Right atrium auricular region (tissue), 2 donors: ENCODE data around the gene CYB5R2. TPM values are rescaled to one million over a fixed set of nuclear protein-coding genes. Genes with fewer than 3 reads are reported as not detected.
"Not testable (repeated sequence)": the region's sequence is repeated elsewhere in the genome, so short reads cannot be mapped to it uniquely, and the experiment has no call there.

ENCODE experiments used
- DNase-seq: peaks from one replicate; pipeline ENCODE4 v3.0.0-alpha.2; 2019; ENCODE audit warnings: low spot score
- H3K27ac ChIP-seq, 2 donors: fragments of 200-600 bp; sonication (generic); 1 replicate in 1 of 2; 2 replicates in 1 of 2; pipeline ENCODE4 v1.5.1; 2016 to 2019
- H3K27me3 ChIP-seq, 2 donors: fragments of 200-600 bp; sonication (generic); one replicate each; pipeline versions ENCODE4 v1.5.1 to v1.6.0; 2017 to 2019
- H3K36me3 ChIP-seq: fragments of 200-600 bp; sonication (generic); one replicate; pipeline ENCODE4 v1.5.1; 2016
- H3K4me1 ChIP-seq, 2 donors: fragments of 200-600 bp; sonication (generic); one replicate each; pipeline versions ENCODE4 v1.5.1 to v1.6.0; 2017 to 2019
- H3K4me3 ChIP-seq, 2 donors: fragments of 200-600 bp; sonication (generic); 1 replicate in 1 of 2; 2 replicates in 1 of 2; pipeline ENCODE4 v1.5.1; 2017 to 2019; ENCODE audit warnings: mild to moderate bottlenecking in 1 of 2, moderate library complexity in 1 of 2
- H3K9me3 ChIP-seq, 2 donors: fragments of 200-600 bp; sonication (generic); one replicate each; pipeline ENCODE4 v1.5.1; 2019
- CTCF ChIP-seq, 2 donors: fragments of 200-600 bp; sonication (generic); IDR thresholded peaks; one replicate each; pipeline ENCODE4 v1.5.1; 2019; ENCODE audit warnings: antibody characterized with exemption in 2 of 2
- total RNA-seq, 2 donors: library from RNA; depleted of rRNA; stranded (reverse); fragments of >200 nt; gene quantifications; one replicate each; pipeline ENCODE4 v1.1.0, GENCODE V29; 2016

CYB5R2 gene
- total RNA-seq, 2 donors from 2014 or later = 1.5 to 4.0 TPM

DNA sequence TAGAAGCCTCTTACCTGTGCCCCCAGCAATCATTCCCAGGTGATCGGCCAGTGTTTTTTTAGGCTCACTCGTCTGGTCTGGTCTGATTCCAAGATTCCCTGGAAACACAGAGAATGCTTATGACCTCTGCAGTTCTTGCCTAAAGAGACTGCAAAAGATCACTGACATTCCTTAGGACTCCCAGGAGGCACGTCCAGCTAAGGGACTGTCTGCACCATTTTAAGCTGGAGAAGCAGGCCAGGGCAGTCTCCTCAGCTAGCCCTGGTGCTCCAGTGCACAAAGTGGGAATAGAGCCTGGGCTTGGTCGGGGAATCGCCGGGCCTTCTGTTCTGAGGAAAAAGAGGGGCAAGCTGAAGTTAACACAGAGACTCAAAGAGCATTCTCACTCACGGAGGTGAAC lies 4.8 kb downstream of the CYB5R2 start:
- no peak for DNase-seq
- Histone ChIP-seq H3K27ac (no peak overlapping the region), H3K4me3 (no peak overlapping the region), H3K36me3 (peaks cover 11% of the 10 kb centered on the region), H3K27me3 (no peaks in the 10 kb centered on the region), H3K9me3 (no peaks in the 10 kb centered on the region), H3K4me1 (peaks cover 0 to 11% of the 10 kb centered on the region in 2 donors)
- TF ChIP-seq CTCF (IDR thresholded peaks at IDR 0.05) = no peak

GRCh38 chr11:7667460-7667859 lies 5.8 kb downstream of the CYB5R2 start:
- Histone ChIP-seq H3K27ac (no peak overlapping the region), H3K4me1 (peaks cover 0 to 3% of the 10 kb centered on the region in 2 donors), H3K4me3 (no peak overlapping the region), H3K27me3 (no peaks in the 10 kb centered on the region), H3K9me3 (no peaks in the 10 kb centered on the region), H3K36me3 (peaks cover 11% of the 10 kb centered on the region)
- DNase-seq = no peak
- TF ChIP-seq CTCF (IDR thresholded peaks at IDR 0.05) = no peak

DNA sequence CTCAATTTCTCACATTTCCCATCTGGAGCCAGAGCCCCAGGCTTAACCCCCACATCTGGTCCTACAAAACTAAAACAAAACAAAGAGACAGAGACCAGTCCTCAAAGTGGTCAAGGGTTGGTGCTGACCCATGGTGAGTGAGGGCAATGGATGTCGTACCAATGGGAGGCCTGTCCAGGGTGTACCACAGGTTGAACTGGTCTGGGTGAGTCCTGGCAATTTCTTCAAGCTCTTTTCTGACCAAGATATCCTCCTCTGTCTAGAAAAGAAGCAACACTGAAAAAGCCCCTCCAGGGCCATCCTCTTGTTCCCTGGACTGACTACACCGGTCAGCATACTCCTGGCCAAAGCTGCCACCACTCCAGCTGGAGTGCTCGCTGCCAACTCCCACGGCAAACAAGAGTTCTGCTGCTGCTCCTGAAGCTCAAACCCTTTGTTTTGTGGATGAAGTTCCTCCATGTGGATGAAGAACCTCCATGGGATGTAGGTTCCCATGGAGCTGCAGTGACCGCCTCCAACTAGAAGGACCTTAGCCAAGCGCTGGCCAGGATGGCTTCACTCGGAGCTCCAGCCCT lies 6.9 kb downstream of the CYB5R2 start:
- Histone ChIP-seq H3K9me3 (no peaks in the 10 kb centered on the region), H3K4me1 (no peaks in the 10 kb centered on the region), H3K4me3 (no peak overlapping the region), H3K36me3 (peaks cover 11% of the 10 kb centered on the region), H3K27me3 (no peaks in the 10 kb centered on the region), H3K27ac (no peak overlapping the region)
- no peak for DNase-seq
- no peak for TF ChIP-seq CTCF (IDR thresholded peaks at IDR 0.05)

- Histone ChIP-seq H3K27me3 (no peaks in the 10 kb centered on the region), H3K4me3 (no peak overlapping the region), H3K4me1 (no peaks in the 10 kb centered on the region), H3K9me3 (no peaks in the 10 kb centered on the region), H3K27ac (no peak overlapping the region), H3K36me3 (peaks cover 11% of the 10 kb centered on the region)
- peak; percentile 83 for DNase-seq
- peak; percentile 79 to 91 for TF ChIP-seq CTCF (IDR thresholded peaks at IDR 0.05)
These were observed 7.6 kb downstream of the CYB5R2 start for GRCh38 chr11:7665473-7666291.

DNA sequence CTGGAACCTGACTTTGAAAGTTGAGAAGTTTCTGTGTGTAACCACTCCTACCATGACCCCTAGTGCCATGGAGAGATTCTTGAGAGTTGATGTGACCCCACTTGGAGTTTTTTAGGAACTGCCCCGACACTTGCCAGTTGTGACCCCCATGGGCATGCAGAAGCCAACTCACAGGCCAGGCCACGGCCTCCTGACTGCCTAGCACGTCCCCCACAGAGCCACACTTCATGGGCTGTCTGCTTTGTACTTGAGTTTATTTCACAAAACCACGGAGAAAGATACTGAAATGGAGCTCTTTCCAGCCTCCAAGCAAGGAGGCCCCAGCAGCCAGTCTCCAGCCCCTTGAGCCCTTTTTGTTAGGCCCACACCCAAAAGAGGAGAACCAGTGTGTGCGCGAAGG lies 8.4 kb downstream of the CYB5R2 start:
- Histone ChIP-seq H3K4me3 (no peak overlapping the region), H3K27me3 (no peaks in the 10 kb centered on the region), H3K4me1 (no peaks in the 10 kb centered on the region), H3K9me3 (no peaks in the 10 kb centered on the region), H3K27ac (no peak overlapping the region), H3K36me3 (peaks cover 11% of the 10 kb centered on the region)
- no peak for TF ChIP-seq CTCF (IDR thresholded peaks at IDR 0.05)
- no peak for DNase-seq

DNA sequence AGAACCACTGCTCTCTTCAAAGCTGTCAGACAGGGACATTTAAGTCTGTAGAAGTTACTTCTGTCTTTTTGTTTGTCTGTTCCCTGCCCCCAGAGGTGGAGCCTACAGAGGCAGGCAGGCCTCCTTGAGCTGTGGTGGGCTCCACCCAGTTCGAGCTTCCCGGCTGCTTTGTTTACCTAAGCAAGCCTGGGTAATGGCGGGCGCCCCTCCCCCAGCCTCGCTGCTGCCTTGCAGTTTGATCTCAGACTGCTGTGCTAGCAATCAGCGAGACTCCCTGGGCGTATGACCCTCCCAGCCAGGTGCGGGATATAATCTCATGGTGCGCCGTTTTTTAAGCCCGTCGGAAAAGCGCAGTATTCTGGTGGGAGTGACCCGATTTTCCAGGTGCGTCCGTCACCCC lies 9.8 kb downstream of the CYB5R2 start:
- not testable (repeated sequence) for H3K27me3 ChIP-seq, H3K4me1 ChIP-seq, H3K9me3 ChIP-seq, H3K4me3 ChIP-seq, H3K27ac ChIP-seq, DNase-seq
- peaks cover 11% of the 10 kb centered on the region for H3K36me3 ChIP-seq
